WTC11 (cell line): ENCODE data around the gene STK39. TPM values are rescaled to one million over a fixed set of nuclear protein-coding genes. Genes with fewer than 3 reads are reported as not detected.
A peak's percentile ranks its signal among the peaks of the same experiment; 100 is the strongest.

Experiments used
- ATAC-seq: fragments of 200-7000 bp; cut with Tn5 transposase; 2 replicates; pipeline ENCODE4 v1.10.0; 2021; ENCODE audit warnings: mild to moderate bottlenecking, moderate library complexity
- CTCF ChIA-PET: fragments of 300-600 bp; sonication (Branson Sonifier 250); formaldehyde crosslinking; loops from one replicate; lab custom pipeline; 2021; ENCODE audit warnings: antibody characterized with exemption; lab: Charles Lee
- POLR2A ChIA-PET: fragments of 350-600 bp; sonication (Branson Sonifier 250); formaldehyde crosslinking; loops from one replicate; lab custom pipeline; 2021; ENCODE audit warnings: antibody characterized with exemption; lab: Charles Lee
- DNase-seq: peaks from one replicate; pipeline ENCODE4 v3.0.0; 2021; ENCODE audit warnings: low spot score
- H3K27ac Mint-ChIP-seq: 2 replicates; pipeline ENCODE4 v1.8.0; 2021; ENCODE audit warnings: mixed read lengths
- H3K27me3 Mint-ChIP-seq: 2 replicates; pipeline ENCODE4 v1.8.0; 2021; ENCODE audit warnings: low read depth, mild to moderate bottlenecking, moderate library complexity, mixed read lengths
- H3K36me3 Mint-ChIP-seq: 2 replicates; pipeline ENCODE4 v1.8.0; 2021; ENCODE audit warnings: mixed read lengths
- H3K4me1 Mint-ChIP-seq: 2 replicates; pipeline ENCODE4 v1.8.0; 2022; ENCODE audit warnings: mixed read lengths
- H3K4me3 Mint-ChIP-seq: 2 replicates; pipeline ENCODE4 v1.8.0; 2021; ENCODE audit warnings: mild to moderate bottlenecking, moderate library complexity, mixed read lengths
- H3K9me3 Mint-ChIP-seq: 2 replicates; pipeline ENCODE4 v1.8.0; 2021; ENCODE audit warnings: mixed read lengths
- AR ChIP-seq: fragments of 250-450 bp; sonication (Bioruptor Pico); IDR thresholded peaks from 2 replicates; pipeline ENCODE4 v1.9.0; 2021; ENCODE audit warnings: mild to moderate bottlenecking
- ARID4B ChIP-seq: sonication (generic); formaldehyde crosslinking; IDR thresholded peaks from 2 replicates; pipeline ENCODE4 v1.8.0; 2023; ENCODE audit warnings: missing genetic modification reagents, mild to moderate bottlenecking, borderline replicate concordance
- CBFB ChIP-seq: sonication (generic); formaldehyde crosslinking; IDR thresholded peaks from 2 replicates; pipeline ENCODE4 v1.8.1; 2022; ENCODE audit warnings: mild to moderate bottlenecking, low read depth, missing genetic modification reagents
- EMX1 ChIP-seq: fragments of 250-450 bp; sonication (Bioruptor Pico); IDR thresholded peaks from 2 replicates; pipeline ENCODE4 v1.8.0; 2021; ENCODE audit warnings: mild to moderate bottlenecking
- ETV6 ChIP-seq: sonication (generic); formaldehyde crosslinking; IDR thresholded peaks from 2 replicates; pipeline ENCODE4 v1.8.1; 2022; ENCODE audit warnings: mild to moderate bottlenecking, missing genetic modification reagents
- FOXK1 ChIP-seq: sonication (generic); formaldehyde crosslinking; IDR thresholded peaks from 2 replicates; pipeline ENCODE4 v1.8.0; 2022; ENCODE audit warnings: mild to moderate bottlenecking, moderate library complexity, missing genetic modification reagents
- GABPB1 ChIP-seq: sonication (generic); formaldehyde crosslinking; IDR thresholded peaks from 2 replicates; pipeline ENCODE4 v1.8.1; 2023; ENCODE audit warnings: mild to moderate bottlenecking, missing genetic modification reagents
- HMGA2 ChIP-seq: fragments of 250-450 bp; sonication (Bioruptor Pico); IDR thresholded peaks from 2 replicates; pipeline ENCODE4 v1.4.0; 2021; ENCODE audit warnings: mild to moderate bottlenecking, moderate library complexity
- HMGXB4 ChIP-seq: sonication (generic); formaldehyde crosslinking; IDR thresholded peaks from 2 replicates; pipeline ENCODE4 v1.8.1; 2023; ENCODE audit warnings: mild to moderate bottlenecking, moderate library complexity, missing genetic modification reagents
- JAZF1 ChIP-seq: fragments of 250-450 bp; sonication (Bioruptor Pico); IDR thresholded peaks from 2 replicates; pipeline ENCODE4 v1.9.0; 2021; ENCODE audit warnings: moderate library complexity, mild to moderate bottlenecking, inconsistent platforms
- JUN ChIP-seq: sonication (generic); formaldehyde crosslinking; IDR thresholded peaks from 2 replicates; pipeline ENCODE4 v1.8.0; 2023; ENCODE audit warnings: mild to moderate bottlenecking, missing genetic modification reagents
- MAX ChIP-seq: sonication (generic); formaldehyde crosslinking; IDR thresholded peaks from 2 replicates; pipeline ENCODE4 v1.8.0; 2022; ENCODE audit warnings: mild to moderate bottlenecking, missing genetic modification reagents
- NFATC4 ChIP-seq: fragments of 250-450 bp; sonication (Bioruptor Pico); IDR thresholded peaks from 2 replicates; pipeline ENCODE4 v1.9.0; 2021; ENCODE audit warnings: mild to moderate bottlenecking
- NFE2L1 ChIP-seq: sonication (generic); formaldehyde crosslinking; IDR thresholded peaks from 2 replicates; pipeline ENCODE4 v1.8.1; 2023; ENCODE audit warnings: missing genetic modification reagents
- PREB ChIP-seq: sonication (generic); formaldehyde crosslinking; IDR thresholded peaks from 2 replicates; pipeline ENCODE4 v1.8.1; 2022; ENCODE audit warnings: mild to moderate bottlenecking, missing genetic modification reagents, moderate library complexity, borderline replicate concordance
- RELA ChIP-seq: sonication (generic); formaldehyde crosslinking; IDR thresholded peaks from 2 replicates; pipeline ENCODE4 v1.8.1; 2022; ENCODE audit warnings: missing genetic modification reagents, mild to moderate bottlenecking, borderline replicate concordance
- SP1 ChIP-seq: sonication (generic); formaldehyde crosslinking; conservative IDR thresholded peaks from 2 replicates; pipeline ENCODE4 v1.8.1; 2022; ENCODE audit warnings: missing genetic modification reagents
- STAT6 ChIP-seq: sonication (generic); formaldehyde crosslinking; conservative IDR thresholded peaks from 2 replicates; pipeline ENCODE4 v1.8.1; 2023; ENCODE audit warnings: mild to moderate bottlenecking, low read depth, missing genetic modification reagents, moderate library complexity
- TCF7 ChIP-seq: sonication (generic); formaldehyde crosslinking; IDR thresholded peaks from 2 replicates; pipeline ENCODE4 v1.8.0; 2022; ENCODE audit warnings: mild to moderate bottlenecking, low read depth, missing genetic modification reagents, moderate library complexity
- TP53 ChIP-seq: sonication (generic); formaldehyde crosslinking; IDR thresholded peaks from 2 replicates; pipeline ENCODE4 v1.8.1; 2023; ENCODE audit warnings: mild to moderate bottlenecking, missing genetic modification reagents
- USF1 ChIP-seq: sonication (generic); formaldehyde crosslinking; IDR thresholded peaks from 2 replicates; pipeline ENCODE4 v1.8.0; 2022; ENCODE audit warnings: mild to moderate bottlenecking, missing genetic modification reagents
- ZBTB43 ChIP-seq: sonication (generic); formaldehyde crosslinking; IDR thresholded peaks from 2 replicates; pipeline ENCODE4 v1.8.1; 2023; ENCODE audit warnings: mild to moderate bottlenecking, missing genetic modification reagents
- ZNF138 ChIP-seq: sonication (generic); formaldehyde crosslinking; conservative IDR thresholded peaks from 2 replicates; pipeline ENCODE4 v1.8.1; 2022; ENCODE audit warnings: mild to moderate bottlenecking, moderate library complexity, missing genetic modification reagents
- total RNA-seq: library from RNA; stranded (reverse); gene quantifications from 3 replicates; pipeline ENCODE4 v1.2.3, GENCODE V29; 2021

The STK39 gene
- total RNA-seq, 1 experiment from 2014 or later, result 20.5 TPM

- TF ChIP-seq HMGXB4 (CRISPR knock-in tag), result no peak
- no peak for TF ChIP-seq EMX1
- no peak for TF ChIP-seq TCF7 (CRISPR knock-in tag)
- no peak for TF ChIP-seq MAX
- TF ChIP-seq HMGA2 (CRISPR knock-in tag), result no peak
- TF ChIP-seq NFE2L1 (CRISPR knock-in tag), result no peak
- TF ChIP-seq NFATC4 (CRISPR knock-in tag), result no peak
- no peak for TF ChIP-seq TP53 (CRISPR knock-in tag)
- no peak for TF ChIP-seq ETV6 (CRISPR knock-in tag)
Measured at GRCh38 chr2:167981945-167982344, 265.4 kb downstream of the STK39 start (continued).

GRCh38 chr2:167980439-167980838, 267.0 kb downstream of the STK39 start:
- DNase-seq (no peak), ATAC-seq (peak; percentile 66)
- Mint-ChIP-seq H3K27me3 (no peaks in the 10 kb centered on the region), H3K9me3 (peaks cover 14% of the 10 kb centered on the region), H3K27ac (no peak overlapping the region), H3K36me3 (peaks cover 12% of the 10 kb centered on the region), H3K4me1 (peaks cover 15% of the 10 kb centered on the region), H3K4me3 (no peak overlapping the region)
- ChIA-PET CTCF (interaction anchor here (2.5 kb wide), 1 partner anchor 138 kb away, joined by 11 read pairs; no protein-coding TSS in a partner anchor), POLR2A (interaction anchor here (1.0 kb wide), 1 partner anchor 12 kb away, joined by 3 read pairs; no protein-coding TSS in a partner anchor)
- TF ChIP-seq FOXK1 (CRISPR knock-in tag) (no peak), JAZF1 (no peak), STAT6 (no peak), USF1 (CRISPR knock-in tag) (no peak), AR (no peak), ARID4B (CRISPR knock-in tag) (no peak), GABPB1 (no peak), SP1 (CRISPR knock-in tag) (no peak), JUN (CRISPR knock-in tag) (no peak), RELA (no peak), ZBTB43 (no peak), PREB (no peak), CBFB (CRISPR knock-in tag) (no peak), ZNF138 (CRISPR knock-in tag) (no peak)
